HG03457 (cell line): ENCODE measurements around the gene B4GALT4.

ENCODE experiments used
- ATAC-seq: cut with Tn5 transposase; IDR thresholded peaks from one replicate; pipeline ENCODE4 v1.9.1; 2021; ENCODE audit warnings: moderate number of reproducible peaks; ENCODE audit not compliant: unreplicated experiment

Gene B4GALT4

DNA sequence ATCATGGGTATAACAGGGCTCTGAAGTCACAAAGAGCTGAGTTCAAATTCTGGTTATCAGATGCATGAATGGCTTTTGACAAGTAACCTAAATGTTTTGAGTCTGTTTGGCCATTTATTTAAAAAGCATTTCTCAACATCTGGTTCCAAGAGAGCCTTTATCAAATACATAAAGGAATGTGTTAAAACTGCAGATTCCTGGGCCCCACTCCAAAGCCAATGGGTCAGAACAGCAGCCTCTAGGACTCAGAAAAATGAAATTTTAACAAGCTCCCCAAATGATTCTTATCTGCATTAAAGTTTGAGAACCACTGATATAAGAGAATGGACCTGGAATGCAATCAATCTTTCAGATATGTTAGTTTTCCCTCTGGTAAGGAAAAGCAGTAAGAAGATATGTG, 3.4 kb downstream of the B4GALT4 start:
- ATAC-seq = no peak

- no peak for ATAC-seq
These were observed 3.9 kb downstream of the B4GALT4 start for GRCh38 chr3:119236756-119237155.

GRCh38 chr3:119235151-119235550, 5.5 kb downstream of the B4GALT4 start:
- no peak for ATAC-seq

DNA sequence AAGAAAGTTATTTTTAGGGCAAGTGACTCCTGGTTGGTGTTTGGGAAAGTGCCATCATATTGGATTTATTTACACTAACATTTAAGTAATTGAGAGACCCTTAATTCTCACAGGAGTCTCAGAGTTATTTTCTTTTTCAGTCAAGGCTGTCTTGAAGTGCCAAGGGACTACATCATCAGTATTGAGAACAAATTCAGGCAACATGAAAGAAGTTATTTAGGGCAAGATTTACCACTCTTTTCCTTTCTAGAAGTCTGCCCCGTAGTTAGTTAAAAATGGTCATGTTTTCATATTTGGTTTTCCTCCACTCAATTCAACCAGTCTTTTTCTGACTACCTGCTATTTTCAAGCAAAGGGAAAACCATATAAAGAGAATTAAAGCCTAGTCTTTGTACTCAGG, 6.1 kb downstream of the B4GALT4 start:
- no peak for ATAC-seq

- ATAC-seq = no peak
These were observed 9.9 kb downstream of the B4GALT4 start for GRCh38 chr3:119230745-119231144.

GRCh38 chr3:119230071-119230470, 10.6 kb downstream of the B4GALT4 start:
- no peak for ATAC-seq

GRCh38 chr3:119229190-119229589, 11.5 kb downstream of the B4GALT4 start:
- ATAC-seq = no peak

- ATAC-seq = no peak
These were observed 12.1 kb downstream of the B4GALT4 start for GRCh38 chr3:119228373-119229145.

- ATAC-seq = no peak
These were observed 13.4 kb downstream of the B4GALT4 start for GRCh38 chr3:119227070-119227850.

GRCh38 chr3:119225121-119225520, 15.6 kb downstream of the B4GALT4 start:
- no peak for ATAC-seq

- no peak for ATAC-seq
These were observed 17.2 kb downstream of the B4GALT4 start for GRCh38 chr3:119223511-119223910.

DNA sequence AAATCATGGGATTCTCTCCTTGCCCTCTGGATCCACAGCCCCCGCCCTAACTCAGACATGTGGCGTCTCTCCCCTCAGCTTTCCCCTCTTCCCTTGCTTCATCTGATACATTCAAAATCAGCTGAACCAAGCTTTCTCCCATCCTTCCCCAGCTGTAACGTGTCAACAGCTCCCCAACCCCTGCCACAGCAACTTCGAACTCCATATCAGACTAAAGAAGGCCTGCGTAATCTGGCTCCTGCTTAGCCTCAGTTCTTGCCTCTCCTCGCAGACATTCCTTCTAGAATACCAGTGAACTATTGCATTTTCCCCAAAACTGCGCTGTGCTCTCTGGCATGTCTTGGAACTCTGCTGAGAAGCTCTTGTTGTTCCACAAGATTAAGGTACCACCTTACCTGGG, 18.3 kb downstream of the B4GALT4 start:
- ATAC-seq = no peak

DNA sequence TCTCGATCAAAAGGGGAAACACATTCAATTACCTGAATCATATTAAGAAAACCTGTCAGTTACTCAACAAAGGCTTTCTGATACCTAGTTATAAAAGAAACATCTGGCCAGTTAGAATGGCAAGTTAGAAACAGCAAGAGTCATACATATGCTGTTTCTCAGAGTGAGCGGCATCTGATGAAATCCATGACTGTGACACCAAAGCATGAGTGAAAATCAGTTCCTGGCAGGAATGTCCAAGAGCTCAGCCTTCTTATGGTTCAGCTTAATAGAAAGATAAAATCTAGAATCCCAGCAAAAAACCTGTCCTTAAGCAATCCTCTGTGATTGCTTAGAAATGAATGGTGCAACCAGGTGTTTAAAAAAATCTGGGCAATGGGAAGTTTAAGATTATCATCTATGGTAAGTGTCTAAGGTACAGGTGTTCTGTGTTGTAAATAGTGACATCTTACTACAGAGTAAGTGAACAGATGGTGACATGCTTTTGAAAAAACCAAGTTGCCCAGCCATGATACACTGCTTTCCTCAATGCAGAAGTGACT, 18.8 kb downstream of the B4GALT4 start:
- ATAC-seq = no peak

DNA sequence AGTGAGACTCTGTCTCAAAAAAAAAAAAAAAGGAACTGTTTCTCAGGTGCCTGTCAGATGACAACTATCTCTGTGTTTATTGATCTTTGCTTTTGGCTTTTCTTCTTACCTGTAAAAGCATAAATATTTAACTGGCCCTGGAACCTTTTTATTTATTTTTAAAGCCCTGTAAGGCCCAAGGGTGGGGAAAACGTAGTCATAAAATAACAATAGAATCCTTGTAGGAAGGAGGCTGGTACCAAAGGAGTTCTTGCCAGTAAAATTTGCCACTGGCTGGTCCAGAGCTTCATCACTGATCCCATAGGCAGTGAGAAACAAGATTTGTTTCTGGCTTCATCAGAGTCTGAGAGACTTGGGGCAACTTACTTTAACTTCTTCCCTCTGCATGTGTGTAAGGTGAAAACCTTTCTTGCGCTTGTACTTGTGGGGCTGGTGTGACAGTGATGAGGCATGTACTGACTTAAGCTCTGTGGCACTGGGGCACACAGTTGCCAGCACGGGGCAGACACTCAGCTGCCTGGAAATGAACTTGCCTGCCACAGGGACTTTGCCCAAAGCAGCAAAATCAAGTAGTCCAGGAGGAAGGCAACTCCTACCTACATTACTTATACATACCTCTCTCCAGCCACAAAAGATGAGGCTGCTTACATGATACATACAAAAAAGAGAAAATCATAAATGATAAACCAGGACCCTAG, 19.6 kb downstream of the B4GALT4 start:
- ATAC-seq = no peak

- ATAC-seq = no peak
These were observed 20.5 kb downstream of the B4GALT4 start for GRCh38 chr3:119220198-119220597.

DNA sequence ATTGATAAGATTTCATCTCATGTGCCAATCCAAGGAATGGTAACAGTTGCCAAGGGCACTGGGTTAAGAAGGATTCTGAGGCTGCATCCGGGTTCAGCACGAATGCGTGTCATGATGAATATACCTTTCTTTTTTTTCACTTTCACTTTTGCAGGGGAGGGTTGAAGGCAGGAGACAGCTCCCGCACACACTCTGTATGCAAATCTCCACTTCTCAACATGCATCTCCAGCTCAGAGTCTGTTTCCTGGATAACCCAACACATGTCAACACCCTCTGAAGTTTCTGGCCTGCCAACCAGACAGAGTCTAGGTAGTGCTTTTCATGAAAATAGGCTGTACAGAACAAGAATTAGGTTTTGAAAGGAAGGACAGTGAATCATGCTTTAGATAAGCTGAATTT, 21.6 kb downstream of the B4GALT4 start:
- ATAC-seq = peak; percentile 98

DNA sequence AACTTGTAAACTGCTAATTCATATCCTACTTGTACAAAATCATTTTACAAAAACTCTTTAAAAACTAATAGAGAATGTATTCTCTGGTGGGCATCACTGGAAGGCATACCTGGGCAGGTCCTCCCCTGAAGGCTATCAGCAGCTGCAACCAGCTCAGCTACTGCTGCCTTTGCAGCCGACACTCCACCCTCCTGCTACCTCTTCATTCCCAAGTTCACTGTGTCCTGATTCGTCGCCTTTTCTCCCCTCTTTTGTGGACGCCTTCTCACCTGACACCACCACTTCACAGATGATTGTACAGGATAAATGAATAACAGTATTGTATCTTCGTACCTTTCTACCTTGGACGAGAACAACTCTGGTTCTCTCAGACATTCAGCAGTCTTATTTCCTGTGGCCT, 28.9 kb downstream of the B4GALT4 start:
- no peak for ATAC-seq

GRCh38 chr3:119211193-119211592, 29.5 kb downstream of the B4GALT4 start:
- no peak for ATAC-seq

GRCh38 chr3:119207512-119207875, 33.2 kb downstream of the B4GALT4 start:
- ATAC-seq = no peak

- no peak for ATAC-seq
These were observed 33.8 kb downstream of the B4GALT4 start for GRCh38 chr3:119206611-119207511.
